Peyer's patch (tissue), 4 donors: Measurements from ENCODE around the gene STC2. TPM values are rescaled to one million over a fixed set of nuclear protein-coding genes. Genes with fewer than 3 reads are reported as not detected.

ENCODE experiments used
- DNase-seq, 3 donors: peaks; one replicate each; pipeline ENCODE4 v3.0.0-alpha.2; 2017 to 2019
- H3K27ac ChIP-seq, 4 donors: fragments of 200-600 bp; sonication (generic); one replicate each; pipeline ENCODE4 v1.5.1; 2016 to 2019
- H3K27me3 ChIP-seq, 2 donors: fragments of 200-600 bp; sonication (generic); one replicate each; pipeline ENCODE4 v1.5.1; 2019
- H3K36me3 ChIP-seq, 3 donors: fragments of 200-600 bp; sonication (generic); one replicate each; pipeline ENCODE4 v1.5.1; 2016 to 2019
- H3K4me1 ChIP-seq, 4 donors: fragments of 200-600 bp; sonication (generic); one replicate each; pipeline ENCODE4 v1.5.1; 2016 to 2019
- H3K4me3 ChIP-seq, 4 donors: fragments of 200-600 bp; sonication (generic); 1 replicate in 3 of 4; 2 replicates in 1 of 4; pipeline ENCODE4 v1.5.1; 2016 to 2019; ENCODE audit warnings: mild to moderate bottlenecking in 1 of 4
- H3K9me3 ChIP-seq, 4 donors: fragments of 200-600 bp; sonication (generic); one replicate each; pipeline ENCODE4 v1.5.1; 2016 to 2019; ENCODE audit warnings: mild to moderate bottlenecking in 1 of 4
- CTCF ChIP-seq, 6 experiments: fragments of 450-650 bp in 4 of 6; fragments of 200-600 bp in 2 of 6; sonication (generic) in 1 of 6; IDR thresholded peaks; one replicate each; pipeline ENCODE4 v1.5.1; 2017 to 2019; ENCODE audit warnings: antibody characterized with exemption in 6 of 6, mild to moderate bottlenecking in 3 of 6, moderate library complexity in 1 of 6
- POLR2A ChIP-seq, 2 donors: fragments of 450-650 bp; IDR thresholded peaks; one replicate each; pipeline ENCODE4 v1.5.1; 2017; ENCODE audit warnings: antibody characterized with exemption in 2 of 2, mild to moderate bottlenecking in 2 of 2, moderate library complexity in 2 of 2
- total RNA-seq, 4 donors: library from RNA; depleted of rRNA; stranded (reverse); fragments of >200 nt; gene quantifications; one replicate each; pipeline ENCODE4 v1.1.0, GENCODE V29; 2016

Gene STC2
- total RNA-seq, 4 donors from 2014 or later: 0.83 to 3.8 (median 1.7) TPM

- H3K4me1 ChIP-seq: no peaks in the 10 kb centered on the region
- H3K9me3 ChIP-seq: no peaks in the 10 kb centered on the region
- no peak overlapping the region for H3K27ac ChIP-seq
- no peaks in the 10 kb centered on the region for H3K36me3 ChIP-seq
- TF ChIP-seq CTCF (IDR thresholded peaks at IDR 0.05) (no peak), POLR2A (IDR thresholded peaks at IDR 0.05) (no peak)
- no peak for DNase-seq
- no peaks in the 10 kb centered on the region for H3K27me3 ChIP-seq
- H3K4me3 ChIP-seq: no peak overlapping the region
Observed at GRCh38 chr5:173317852-173318251, 10.4 kb downstream of the STC2 start.

DNA sequence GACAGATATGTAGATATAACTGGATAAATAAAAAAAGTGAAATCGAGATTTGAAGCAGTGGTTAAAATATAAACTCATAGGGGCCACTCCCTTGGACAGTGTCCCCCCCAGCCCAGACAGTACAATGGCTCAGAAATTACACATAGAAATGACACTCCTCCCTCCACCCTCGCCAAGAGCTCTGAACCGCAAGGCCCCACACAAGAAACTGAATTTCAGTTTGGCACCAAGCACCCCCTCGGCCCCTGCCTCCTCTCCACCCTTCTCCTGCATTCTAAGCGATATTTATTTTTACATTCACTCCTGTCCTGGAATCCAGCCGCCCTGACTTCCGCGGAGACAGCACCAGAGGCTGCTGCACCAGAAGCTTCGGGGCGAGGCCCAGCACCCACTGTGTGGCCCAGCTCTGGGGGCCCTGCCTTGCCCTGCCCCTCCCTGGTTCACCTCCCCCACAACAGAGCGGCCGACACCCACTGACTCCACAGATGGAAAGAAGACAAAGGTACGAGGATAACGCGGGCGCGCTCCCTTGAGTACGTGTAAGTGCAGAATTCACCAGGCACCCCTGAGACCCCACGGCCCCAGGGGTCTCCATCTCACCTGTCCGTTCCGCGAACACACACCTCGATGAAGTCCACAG is 11.0 kb downstream of the STC2 start:
- DNase-seq: no peak
- H3K4me1 ChIP-seq: no peaks in the 10 kb centered on the region
- no peaks in the 10 kb centered on the region for H3K27me3 ChIP-seq
- TF ChIP-seq CTCF (IDR thresholded peaks at IDR 0.05): no peak
- no peak for TF ChIP-seq POLR2A (IDR thresholded peaks at IDR 0.05)
- no peak overlapping the region for H3K27ac ChIP-seq
- no peak overlapping the region for H3K4me3 ChIP-seq
- H3K36me3 ChIP-seq: no peaks in the 10 kb centered on the region
- no peaks in the 10 kb centered on the region for H3K9me3 ChIP-seq

GRCh38 chr5:173316339-173317020 is 11.7 kb downstream of the STC2 start:
- H3K27me3 ChIP-seq: no peaks in the 10 kb centered on the region
- no peaks in the 10 kb centered on the region for H3K4me1 ChIP-seq
- no peaks in the 10 kb centered on the region for H3K9me3 ChIP-seq
- H3K4me3 ChIP-seq: no peak overlapping the region
- peak overlapping the region in 1 of 4 donors; percentile 1 for H3K27ac ChIP-seq
- H3K36me3 ChIP-seq: no peaks in the 10 kb centered on the region
- TF ChIP-seq POLR2A (IDR thresholded peaks at IDR 0.05): no peak
- TF ChIP-seq CTCF (IDR thresholded peaks at IDR 0.05): no peak
- DNase-seq: no peak

DNA sequence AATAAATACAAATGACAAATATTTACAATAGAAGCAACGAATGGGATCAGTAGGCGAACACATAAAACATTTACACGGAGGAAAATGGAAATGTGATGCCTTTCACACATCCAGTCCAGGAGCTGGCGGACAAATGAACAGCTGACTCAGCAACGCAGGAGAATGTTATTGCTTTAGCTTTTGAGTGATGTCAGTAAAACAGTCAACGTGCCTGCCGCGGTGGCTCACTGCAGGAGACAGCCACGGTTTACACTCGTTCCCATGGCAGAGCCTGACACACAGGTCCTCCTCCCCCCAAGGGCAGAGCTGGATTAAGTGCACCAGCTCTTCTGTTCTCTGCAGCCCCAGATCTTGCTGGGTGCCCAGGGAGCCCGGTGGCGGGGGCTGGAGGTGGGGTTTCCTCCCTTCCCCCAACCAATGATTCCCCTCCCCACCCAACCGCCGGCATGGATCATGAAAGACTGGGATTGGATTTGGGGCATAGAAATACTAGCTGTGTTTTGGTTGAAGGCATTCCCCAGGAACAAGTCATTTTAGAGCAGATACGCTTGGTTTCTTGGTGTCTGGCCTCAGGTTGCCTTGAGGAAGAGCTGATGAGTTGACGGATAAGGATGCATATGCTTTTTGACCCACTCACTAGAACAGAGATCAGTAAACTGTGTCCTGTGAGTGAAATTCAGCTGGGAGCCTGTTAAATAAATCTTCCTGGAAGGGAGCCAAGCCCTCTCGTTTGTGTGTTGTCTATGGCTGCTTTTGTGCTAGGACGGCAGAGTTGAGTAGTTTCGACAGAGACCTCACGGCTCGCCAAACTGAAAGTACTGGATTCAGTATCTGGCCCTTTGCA is 12.5 kb downstream of the STC2 start:
- Histone ChIP-seq H3K27me3 (no peaks in the 10 kb centered on the region), H3K27ac (peak overlapping the region in 1 of 4 donors; percentile 1), H3K4me1 (peaks cover 0 to 5% (median 0%) of the 10 kb centered on the region in 4 donors), H3K9me3 (no peaks in the 10 kb centered on the region), H3K36me3 (no peaks in the 10 kb centered on the region), H3K4me3 (no peak overlapping the region)
- DNase-seq: no peak
- TF ChIP-seq POLR2A (IDR thresholded peaks at IDR 0.05): no peak
- no peak for TF ChIP-seq CTCF (IDR thresholded peaks at IDR 0.05)

GRCh38 chr5:173314166-173314952 is 13.9 kb downstream of the STC2 start:
- Histone ChIP-seq H3K9me3 (no peaks in the 10 kb centered on the region), H3K36me3 (no peaks in the 10 kb centered on the region), H3K4me1 (peaks cover 0 to 8% (median 0%) of the 10 kb centered on the region in 4 donors), H3K27ac (no peak overlapping the region), H3K27me3 (no peaks in the 10 kb centered on the region), H3K4me3 (no peak overlapping the region)
- no peak for DNase-seq
- TF ChIP-seq CTCF (IDR thresholded peaks at IDR 0.05): no peak
- TF ChIP-seq POLR2A (IDR thresholded peaks at IDR 0.05): no peak
